ENCODE measurements around the gene LEFTY2. TPM values are rescaled to one million over a fixed set of nuclear protein-coding genes. Genes with fewer than 3 reads are reported as not detected.

LEFTY2 gene
- total and polyA plus RNA-seq, 9 of the 15 experiments (the other 6 are each of a cell fraction or from before 2014, with no cell fraction given) = 0.04 to 0.14 TPM; not detected in 7

GRCh38 chr1:225897595-225898514, 43.2 kb downstream of the LEFTY2 start:
- no peak for ATAC-seq
- BruUV-seq (replicated peaks) = no TSS peak
- TF ChIP-seq ZNF740 (CRISPR knock-in tag; IDR thresholded peaks at IDR 0.05) = no peak
- no peak for TF ChIP-seq ZNF740 (tag; IDR thresholded peaks at IDR 0.05)
- TF ChIP-seq YY1 (IDR thresholded peaks at IDR 0.05; ENCODE audit: borderline replicate concordance in 1 of 3, control insufficient read depth in 1 of 3, extremely low read depth in 1 of 3, insufficient read depth in 3 of 3, insufficient read length in 1 of 3, insufficient replicate concordance in 2 of 3, low read depth in 1 of 3, low read length in 2 of 3) = no peak
- TF ChIP-seq CEBPG (CRISPR knock-in tag; IDR thresholded peaks at IDR 0.05) = no peak
- no peak for TF ChIP-seq CEBPG (tag; conservative IDR thresholded peaks at IDR 0.05 in 1 of 2, IDR thresholded peaks at IDR 0.05 in 1 of 2)
- peak; percentile 58; the same call in 1 of the 2 replicates for TF ChIP-seq ZNF121 (CRISPR knock-in tag; conservative IDR thresholded peaks at IDR 0.05)
- TF ChIP-seq U2AF1 (optimal IDR thresholded peaks at IDR 0.05; ENCODE audit: low read depth, low read length) = no peak
- 0 out of 2 replicates have a peak, but pooled peaks have one; percentile 8 for TF ChIP-seq BCOR (IDR thresholded peaks at IDR 0.05)
- TF ChIP-seq KDM2B (CRISPR knock-in tag; IDR thresholded peaks at IDR 0.05) = no peak
- in situ Hi-C loops (cut with MboI) = no loop called here
- H4K20me1 ChIP-seq (replicated peaks; ENCODE audit: control insufficient read depth, insufficient read depth, low read length) = no peaks in the 10 kb centered on the region
- WGBS (ENCODE audit: insufficient coverage, low coverage, missing lambda C conversion rate) = 74% methylated on average over 19 of the region's 19 CpGs
- no peaks in the 10 kb centered on the region for H3K9me1 ChIP-seq (ENCODE audit: control insufficient read depth, insufficient read depth, low read length)
- DNase-seq (ENCODE audit: extremely low read depth in 1 of 4, low spot score in 3 of 4) = no peak
- FAIRE-seq = no peak
- H3K9ac ChIP-seq (ENCODE audit: insufficient read depth in 1 of 2, low read depth in 2 of 2, low read length in 2 of 2) = peak overlapping the region in 1 of 2 experiments; percentile 66; a peak in 1 of 4 replicates
- no peak overlapping the region for H3K4me2 ChIP-seq (ENCODE audit: insufficient read depth, low read length)
- no peaks in the 10 kb centered on the region for H3K79me2 ChIP-seq (ENCODE audit: control insufficient read depth, insufficient read depth, low read length)
- no peak overlapping the region for H3K4me3 ChIP-seq
- peaks cover 15 to 20% of the 10 kb centered on the region in 2 experiments for H3K4me1 ChIP-seq (replicated peaks in 1 of 2; ENCODE audit: control insufficient read depth in 2 of 2, insufficient read depth in 2 of 2, low read length in 2 of 2)
- ChIA-PET CTCF (ENCODE audit: low intra/inter-chr PET ratio) (no interaction called here), POLR2A (interaction anchor here (1.0 to 2.1 kb wide), 3 partner anchors 8 to 102 kb away, joined by 3 to 16 read pairs (median 8); partner anchors contain the start of genes LEFTY1 and TMEM63A)
- intact Hi-C loops (cut with micrococcal nuclease) = no loop called here
- H3K27me3 ChIP-seq (ENCODE audit: control insufficient read depth in 2 of 2, insufficient read depth in 2 of 2, low read length in 2 of 2) = no peaks in the 10 kb centered on the region
- no peaks in the 10 kb centered on the region for H3K9me3 ChIP-seq (replicated peaks; ENCODE audit: control insufficient read depth, insufficient read depth, low read depth, low read length)
- H3K36me3 ChIP-seq (ENCODE audit: control insufficient read depth, insufficient read depth, low read length) = no peaks in the 10 kb centered on the region
- H2AFZ ChIP-seq (ENCODE audit: low read depth, low read length) = peak overlapping the region; percentile 83
- H3K27ac ChIP-seq (ENCODE audit: extremely low read depth, low read depth, low read length) = no peak overlapping the region
